ENCODE measurements around the gene PAGE3. TPM values are rescaled to one million over a fixed set of nuclear protein-coding genes. Genes with fewer than 3 reads are reported as not detected.

PAGE3 gene
- total RNA-seq, 1 experiment from 2014 or later = not detected

DNA sequence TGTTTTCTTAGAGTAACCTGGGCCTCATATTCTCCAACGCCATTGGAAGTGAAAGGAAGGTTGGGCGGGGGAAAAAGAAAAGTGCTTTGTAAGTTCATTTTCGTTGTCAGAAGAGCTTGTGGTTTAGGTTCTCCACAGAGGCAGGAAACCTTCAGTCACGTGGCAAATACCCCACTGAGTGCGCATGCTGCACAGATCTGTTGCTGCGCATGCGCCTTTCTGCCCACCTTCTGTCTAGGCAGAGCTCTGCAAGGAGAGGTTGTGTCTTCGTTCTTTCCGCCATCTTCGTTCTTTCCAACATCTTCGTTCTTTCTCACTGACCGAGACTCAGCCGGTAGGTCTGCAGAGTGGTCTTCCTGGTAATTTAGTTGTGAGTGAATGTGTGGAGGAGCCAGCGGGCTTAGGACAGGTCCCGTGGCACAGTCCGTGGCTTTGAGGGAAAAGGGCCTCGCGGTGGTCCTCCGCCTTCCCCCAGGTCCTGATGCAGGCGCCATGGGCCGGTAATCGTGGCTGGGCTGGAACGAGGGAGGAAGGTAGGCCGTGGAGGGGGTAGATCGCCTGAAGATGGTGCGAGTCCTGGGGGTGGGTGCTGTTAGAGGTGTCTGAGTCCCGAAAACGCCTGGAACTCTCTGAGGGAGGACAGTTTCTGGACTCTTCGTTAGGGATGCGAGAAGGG, 44.5 kb downstream of the PAGE3 start, which contains the start of gene PAGE5:
Gene PAGE5 (plus strand): TSS at position 228 of the 676 bp plus-strand sequence. CDS start 1,037 bp downstream, outside the sequence.
- intact Hi-C loops (cut with micrococcal nuclease) = no loop called here
- no peaks in the 10 kb centered on the region for H3K4me1 ChIP-seq (ENCODE audit: control insufficient read depth in 1 of 2, insufficient read depth in 2 of 2, low read length in 2 of 2)
- ATAC-seq (no peak), DNase-seq (ENCODE audit: low read depth, low spot score) (no peak)
- no TSS peak for BruUV-seq (replicated peaks)
- no peak within 1 kb of the TSS for H3K9ac ChIP-seq (ENCODE audit: low read length)
- no peak within 1 kb of the TSS for H3K4me3 ChIP-seq (replicated peaks in 1 of 2; ENCODE audit: low read depth in 1 of 2, low read length in 2 of 2)
- no peaks in the 10 kb centered on the region for H3K79me2 ChIP-seq (ENCODE audit: insufficient read depth, low read length)
- H4K20me1 ChIP-seq (ENCODE audit: insufficient read depth) = no peaks in the 10 kb centered on the region
- TF ChIP-seq JUND (IDR thresholded peaks at IDR 0.05) (no peak), POLR2AphosphoS5 (IDR thresholded peaks at IDR 0.05; ENCODE audit: low read depth, low read length) (no peak), ELF1 (IDR thresholded peaks at IDR 0.05; ENCODE audit: borderline replicate concordance, low read depth) (no peak), SIN3A (IDR thresholded peaks at IDR 0.05; ENCODE audit: low read depth) (no peak), FOSL1 (IDR thresholded peaks at IDR 0.05; ENCODE audit: low read depth) (no peak), TCF7L2 (IDR thresholded peaks at IDR 0.05; ENCODE audit: borderline replicate concordance, extremely low read depth, insufficient read depth, insufficient read length) (no peak), CEBPB (IDR thresholded peaks at IDR 0.05; ENCODE audit: low read depth) (no peak)
- TF ChIP-seq, protein P1, sequence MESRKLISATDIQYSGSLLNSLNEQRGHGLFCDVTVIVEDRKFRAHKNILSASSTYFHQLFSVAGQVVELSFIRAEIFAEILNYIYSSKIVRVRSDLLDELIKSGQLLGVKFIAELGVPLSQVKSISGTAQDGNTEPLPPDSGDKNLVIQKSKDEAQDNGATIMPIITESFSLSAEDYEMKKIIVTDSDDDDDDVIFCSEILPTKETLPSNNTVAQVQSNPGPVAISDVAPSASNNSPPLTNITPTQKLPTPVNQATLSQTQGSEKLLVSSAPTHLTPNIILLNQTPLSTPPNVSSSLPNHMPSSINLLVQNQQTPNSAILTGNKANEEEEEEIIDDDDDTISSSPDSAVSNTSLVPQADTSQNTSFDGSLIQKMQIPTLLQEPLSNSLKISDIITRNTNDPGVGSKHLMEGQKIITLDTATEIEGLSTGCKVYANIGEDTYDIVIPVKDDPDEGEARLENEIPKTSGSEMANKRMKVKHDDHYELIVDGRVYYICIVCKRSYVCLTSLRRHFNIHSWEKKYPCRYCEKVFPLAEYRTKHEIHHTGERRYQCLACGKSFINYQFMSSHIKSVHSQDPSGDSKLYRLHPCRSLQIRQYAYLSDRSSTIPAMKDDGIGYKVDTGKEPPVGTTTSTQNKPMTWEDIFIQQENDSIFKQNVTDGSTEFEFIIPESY (IDR thresholded peaks at IDR 0.05; ENCODE audit: extremely low read depth, insufficient replicate concordance, low read length) = no peak
- TF ChIP-seq, protein P2, sequence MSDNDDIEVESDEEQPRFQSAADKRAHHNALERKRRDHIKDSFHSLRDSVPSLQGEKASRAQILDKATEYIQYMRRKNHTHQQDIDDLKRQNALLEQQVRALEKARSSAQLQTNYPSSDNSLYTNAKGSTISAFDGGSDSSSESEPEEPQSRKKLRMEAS (IDR thresholded peaks at IDR 0.05) = no peak
- TF ChIP-seq, protein P3, sequence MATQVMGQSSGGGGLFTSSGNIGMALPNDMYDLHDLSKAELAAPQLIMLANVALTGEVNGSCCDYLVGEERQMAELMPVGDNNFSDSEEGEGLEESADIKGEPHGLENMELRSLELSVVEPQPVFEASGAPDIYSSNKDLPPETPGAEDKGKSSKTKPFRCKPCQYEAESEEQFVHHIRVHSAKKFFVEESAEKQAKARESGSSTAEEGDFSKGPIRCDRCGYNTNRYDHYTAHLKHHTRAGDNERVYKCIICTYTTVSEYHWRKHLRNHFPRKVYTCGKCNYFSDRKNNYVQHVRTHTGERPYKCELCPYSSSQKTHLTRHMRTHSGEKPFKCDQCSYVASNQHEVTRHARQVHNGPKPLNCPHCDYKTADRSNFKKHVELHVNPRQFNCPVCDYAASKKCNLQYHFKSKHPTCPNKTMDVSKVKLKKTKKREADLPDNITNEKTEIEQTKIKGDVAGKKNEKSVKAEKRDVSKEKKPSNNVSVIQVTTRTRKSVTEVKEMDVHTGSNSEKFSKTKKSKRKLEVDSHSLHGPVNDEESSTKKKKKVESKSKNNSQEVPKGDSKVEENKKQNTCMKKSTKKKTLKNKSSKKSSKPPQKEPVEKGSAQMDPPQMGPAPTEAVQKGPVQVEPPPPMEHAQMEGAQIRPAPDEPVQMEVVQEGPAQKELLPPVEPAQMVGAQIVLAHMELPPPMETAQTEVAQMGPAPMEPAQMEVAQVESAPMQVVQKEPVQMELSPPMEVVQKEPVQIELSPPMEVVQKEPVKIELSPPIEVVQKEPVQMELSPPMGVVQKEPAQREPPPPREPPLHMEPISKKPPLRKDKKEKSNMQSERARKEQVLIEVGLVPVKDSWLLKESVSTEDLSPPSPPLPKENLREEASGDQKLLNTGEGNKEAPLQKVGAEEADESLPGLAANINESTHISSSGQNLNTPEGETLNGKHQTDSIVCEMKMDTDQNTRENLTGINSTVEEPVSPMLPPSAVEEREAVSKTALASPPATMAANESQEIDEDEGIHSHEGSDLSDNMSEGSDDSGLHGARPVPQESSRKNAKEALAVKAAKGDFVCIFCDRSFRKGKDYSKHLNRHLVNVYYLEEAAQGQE (IDR thresholded peaks at IDR 0.05; ENCODE audit: low read depth) = no peak
- ChIA-PET RAD21 (ENCODE audit: low non-redundant PET in 1 of 2, low total read pairs in 2 of 2, uncharacterized antibody in 2 of 2, unreplicated experiment in 2 of 2) (no interaction called here), POLR2A (no interaction called here), CTCF (no interaction called here)
- H2AFZ ChIP-seq (ENCODE audit: low read depth, low read length, poor library complexity, severe bottlenecking) = no peak within 1 kb of the TSS
- H3K9me3 ChIP-seq (ENCODE audit: control insufficient read depth in 1 of 2, insufficient read depth in 1 of 2, low read depth in 1 of 2, low read length in 2 of 2) = no peaks in the 10 kb centered on the region
- H3K9me2 ChIP-seq (ENCODE audit: insufficient read depth) = no peaks in the 10 kb centered on the region
- H3K27ac ChIP-seq (ENCODE audit: low read depth, low read length) = no peak within 1 kb of the TSS
- H3K36me3 ChIP-seq (ENCODE audit: control insufficient read depth in 1 of 2, insufficient read depth in 2 of 2, low read length in 2 of 2) = no peaks in the 10 kb centered on the region
- H3K4me2 ChIP-seq (ENCODE audit: low read length) = no peak within 1 kb of the TSS
- H3K27me3 ChIP-seq (ENCODE audit: insufficient read depth, low read length) = no peaks in the 10 kb centered on the region; the same call in 1 of the 2 replicates

Data from HCT116 (cell line).